Smooth muscle cell of the coronary artery (primary cell): Measurements from ENCODE around the gene TMED4. TPM values are rescaled to one million over a fixed set of nuclear protein-coding genes. Genes with fewer than 3 reads are reported as not detected.

Experiments used
- total RNA-seq: library from RNA; depleted of rRNA; stranded (reverse); fragments of >200 nt; gene quantifications from 2 replicates; pipeline ENCODE4 v1.2.3, GENCODE V29; 2014; ENCODE audit warnings: low replicate concordance

Gene TMED4
- total RNA-seq = 85.9 and 98.8 TPM in 2 replicates

GRCh38 chr7:44581879-44582603 lies at the start of gene TMED4:
TMED4 (minus strand) TSS chr7:44582231; CDS start chr7:44582206, 25 bp downstream.

DNA sequence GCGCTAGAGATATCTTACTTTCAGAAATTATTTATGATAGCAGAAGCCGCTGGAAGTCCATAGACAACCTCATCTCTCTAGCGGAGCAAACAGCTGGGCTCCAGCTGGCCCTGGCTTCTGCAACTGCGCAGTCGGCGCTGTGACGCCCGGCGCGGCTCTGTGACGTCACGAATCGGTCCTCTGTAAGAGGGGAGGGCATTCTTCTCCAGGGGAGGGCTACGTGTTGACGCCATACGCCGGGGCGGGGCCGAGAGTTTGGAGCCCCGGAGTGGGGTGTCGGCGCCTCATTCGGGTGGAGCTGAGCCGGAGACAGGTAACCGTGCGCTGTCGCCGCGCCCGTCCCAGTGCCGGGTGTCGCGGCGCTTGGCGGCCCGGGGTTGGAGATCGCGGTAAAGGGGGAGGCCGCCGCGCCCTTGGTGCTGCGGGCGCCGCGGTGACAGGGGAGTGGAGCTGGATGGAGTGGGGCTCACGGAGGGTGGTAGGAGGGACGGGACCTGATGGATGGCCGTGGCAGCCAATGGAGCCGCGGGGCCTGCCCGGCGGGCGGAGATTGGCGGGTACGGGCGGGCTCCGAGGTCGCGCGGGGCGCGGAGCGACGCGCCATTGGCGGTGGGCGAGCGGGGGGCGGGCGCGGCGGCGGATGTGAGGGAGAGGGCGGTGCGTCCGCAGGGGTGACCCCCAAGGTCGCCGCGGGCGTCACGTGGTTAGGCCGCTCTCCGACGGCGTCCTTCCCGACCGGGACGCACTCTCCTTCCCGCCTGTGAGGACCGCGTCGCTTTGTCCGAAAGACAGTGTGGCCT lies 24.5 kb upstream of the TMED4 start, which contains the start of gene OGDH:
Gene OGDH, plus strand, starts transcription at position 287 of the 800 bp plus-strand sequence. CDS start 17,717 bp downstream, outside the sequence.

GRCh38 chr7:44573464-44574286 lies 8.4 kb downstream of the TMED4 start, which contains the start of gene DDX56:
DDX56 (minus strand) TSS chr7:44573908; CDS start chr7:44573895, 13 bp downstream.

GRCh38 chr7:44541028-44541869 lies 40.8 kb downstream of the TMED4 start, which contains the start of gene NPC1L1:
NPC1L1 (minus strand) TSS chr7:44541330; CDS start chr7:44541259, 71 bp downstream.

Other genes starting within 250 kb of the TMED4 start
- 117 and 141 TPM in 2 replicates for gene NUDCD3, start 91.6 kb downstream of the TMED4 start, total RNA-seq
- 0.12 TPM in 1 of 2 replicates, not detected in the other for gene NPC1L1, start 40.9 kb downstream of the TMED4 start, total RNA-seq
- gene DDX56, start 8.3 kb downstream of the TMED4 start, total RNA-seq = 29.4 and 37.8 TPM in 2 replicates
- 51.0 and 81.2 TPM in 2 replicates for gene OGDH, start 24.4 kb upstream of the TMED4 start, total RNA-seq
- 8.0 and 8.3 TPM in 2 replicates for gene ZMIZ2, start 166.6 kb upstream of the TMED4 start, total RNA-seq
- gene PPIA, start 214.4 kb upstream of the TMED4 start, total RNA-seq = 437 and 1,604 TPM in 2 replicates